H1 (cell line): Measurements from ENCODE around the gene CACNA1D.
A peak's percentile ranks its signal among the peaks of the same experiment; 100 is the strongest.

Source experiments
- CREB1 ChIP-seq: IDR thresholded peaks from 2 replicates; pipeline ENCODE4 v1.6.1; 2012; ENCODE audit warnings: inconsistent platforms
- EZH2 ChIP-seq: fragments of 200-600 bp; sonication (generic); IDR thresholded peaks from 2 replicates; pipeline ENCODE4 v1.7.1; 2012; ENCODE audit warnings: low read depth, mild to moderate bottlenecking, moderate library complexity, low read length, inconsistent platforms; ENCODE audit not compliant: severe bottlenecking
- MAFK ChIP-seq: IDR thresholded peaks from 2 replicates; pipeline ENCODE4 v1.6.1; 2012; ENCODE audit warnings: low read depth, mild to moderate bottlenecking, improper control_type of control experiment, low read length
- POLR2A ChIP-seq, 2 experiments: IDR thresholded peaks; 1 replicate in 1 of 2; 2 replicates in 1 of 2; pipeline ENCODE4 v1.6.1; 2011; ENCODE audit warnings: low read depth in 2 of 2, low read length in 2 of 2, mild to moderate bottlenecking in 2 of 2; ENCODE audit errors: control extremely low read depth in 1 of 2
- POLR2AphosphoS5 ChIP-seq: IDR thresholded peaks from 2 replicates; pipeline ENCODE4 v1.6.1; 2011; ENCODE audit warnings: low read depth, low read length
- RFX5 ChIP-seq: IDR thresholded peaks from 2 replicates; pipeline ENCODE4 v1.6.1; 2011; ENCODE audit warnings: low read depth, low read length, improper control_type of control experiment, borderline replicate concordance
- SP1 ChIP-seq: IDR thresholded peaks from 2 replicates; pipeline ENCODE4 v1.6.1; 2011; ENCODE audit warnings: low read depth, low read length
- SUZ12 ChIP-seq: fragments of 200-600 bp; sonication (generic); IDR thresholded peaks from 2 replicates; pipeline ENCODE4 v1.6.1; 2012; ENCODE audit warnings: mild to moderate bottlenecking, inconsistent platforms, low read length, moderate library complexity, mixed read lengths
- TF ChIP-seq, protein P1 (sequence below), 3 experiments: IDR thresholded peaks; 1 replicate in 2 of 3; 2 replicates in 1 of 3; pipeline versions ENCODE4 v1.5.1 to v1.6.1; 2011; ENCODE audit warnings: low read length in 3 of 3, mild to moderate bottlenecking in 3 of 3, inconsistent platforms in 2 of 3, low read depth in 1 of 3, moderate library complexity in 1 of 3; ENCODE audit not compliant: insufficient read depth in 1 of 3; ENCODE audit errors: control extremely low read depth in 1 of 3
- TF ChIP-seq, protein P2 (sequence below): IDR thresholded peaks from 2 replicates; pipeline ENCODE4 v1.6.1; 2011; ENCODE audit warnings: low read length, improper control_type of control experiment

DNA sequence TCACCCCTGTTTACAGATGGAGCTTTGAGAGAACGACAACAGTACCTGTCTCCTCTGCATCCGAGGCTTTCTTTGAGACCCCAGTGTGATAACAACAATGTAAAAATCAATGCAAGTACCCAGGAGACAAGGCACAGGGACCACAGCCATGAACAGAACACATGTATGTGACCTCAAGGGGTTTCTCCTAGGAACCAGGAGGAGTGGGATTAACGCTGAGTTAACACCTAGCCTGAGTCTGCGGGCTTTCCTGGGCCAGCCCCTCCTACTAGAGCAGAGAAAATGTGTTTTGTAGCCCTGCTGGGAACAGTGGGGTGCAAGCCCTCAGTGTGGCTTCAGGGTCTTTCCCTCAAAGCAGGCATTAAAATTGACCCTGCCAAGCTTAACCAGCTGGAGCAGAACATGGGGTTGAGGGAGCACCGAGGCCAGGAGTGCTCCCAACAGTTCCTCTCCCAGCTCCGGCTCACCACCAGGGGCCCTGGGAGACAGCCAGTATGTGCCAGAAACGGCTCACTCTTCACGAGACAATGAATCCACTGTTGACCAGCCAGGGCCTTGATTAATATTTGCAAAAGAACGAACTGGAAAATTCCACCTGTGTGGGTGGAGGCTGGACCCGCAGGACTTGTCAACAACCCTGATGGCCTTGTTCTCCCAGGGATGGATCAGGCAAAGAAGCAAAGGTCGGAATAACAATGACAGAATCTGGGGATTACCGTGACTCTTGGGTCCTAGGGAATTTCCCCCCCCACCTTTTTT lies 348.2 kb downstream of the CACNA1D start:
- TF ChIP-seq, protein P1, sequence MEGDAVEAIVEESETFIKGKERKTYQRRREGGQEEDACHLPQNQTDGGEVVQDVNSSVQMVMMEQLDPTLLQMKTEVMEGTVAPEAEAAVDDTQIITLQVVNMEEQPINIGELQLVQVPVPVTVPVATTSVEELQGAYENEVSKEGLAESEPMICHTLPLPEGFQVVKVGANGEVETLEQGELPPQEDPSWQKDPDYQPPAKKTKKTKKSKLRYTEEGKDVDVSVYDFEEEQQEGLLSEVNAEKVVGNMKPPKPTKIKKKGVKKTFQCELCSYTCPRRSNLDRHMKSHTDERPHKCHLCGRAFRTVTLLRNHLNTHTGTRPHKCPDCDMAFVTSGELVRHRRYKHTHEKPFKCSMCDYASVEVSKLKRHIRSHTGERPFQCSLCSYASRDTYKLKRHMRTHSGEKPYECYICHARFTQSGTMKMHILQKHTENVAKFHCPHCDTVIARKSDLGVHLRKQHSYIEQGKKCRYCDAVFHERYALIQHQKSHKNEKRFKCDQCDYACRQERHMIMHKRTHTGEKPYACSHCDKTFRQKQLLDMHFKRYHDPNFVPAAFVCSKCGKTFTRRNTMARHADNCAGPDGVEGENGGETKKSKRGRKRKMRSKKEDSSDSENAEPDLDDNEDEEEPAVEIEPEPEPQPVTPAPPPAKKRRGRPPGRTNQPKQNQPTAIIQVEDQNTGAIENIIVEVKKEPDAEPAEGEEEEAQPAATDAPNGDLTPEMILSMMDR (IDR thresholded peaks at IDR 0.05; ENCODE audit: control extremely low read depth in 1 of 3, insufficient read depth in 1 of 3, low read depth in 1 of 3, low read length in 3 of 3) = peak in 1 of 3 experiments; percentile 22; a peak in 1 of 4 replicates
- no peak for TF ChIP-seq SUZ12
- TF ChIP-seq POLR2AphosphoS5 = no peak
- TF ChIP-seq POLR2A (IDR thresholded peaks at IDR 0.05; ENCODE audit: control extremely low read depth in 1 of 2, low read depth in 2 of 2, low read length in 2 of 2) = no peak
- 0 out of 2 replicates have a peak, but pooled peaks have one; percentile 16 for TF ChIP-seq SP1
- TF ChIP-seq CREB1 = no peak
- TF ChIP-seq, protein P2, sequence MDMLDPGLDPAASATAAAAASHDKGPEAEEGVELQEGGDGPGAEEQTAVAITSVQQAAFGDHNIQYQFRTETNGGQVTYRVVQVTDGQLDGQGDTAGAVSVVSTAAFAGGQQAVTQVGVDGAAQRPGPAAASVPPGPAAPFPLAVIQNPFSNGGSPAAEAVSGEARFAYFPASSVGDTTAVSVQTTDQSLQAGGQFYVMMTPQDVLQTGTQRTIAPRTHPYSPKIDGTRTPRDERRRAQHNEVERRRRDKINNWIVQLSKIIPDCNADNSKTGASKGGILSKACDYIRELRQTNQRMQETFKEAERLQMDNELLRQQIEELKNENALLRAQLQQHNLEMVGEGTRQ = no peak
- TF ChIP-seq EZH2 = no peak
- TF ChIP-seq RFX5 = no peak
- TF ChIP-seq MAFK = no peak
